Epithelial cell of proximal tubule (primary cell): ENCODE results near the gene GLYATL1. TPM values are rescaled to one million over a fixed set of nuclear protein-coding genes. Genes with fewer than 3 reads are reported as not detected.

ENCODE experiments used
- DNase-seq: peaks from one replicate; pipeline ENCODE4 v3.0.0-alpha.2; 2011; ENCODE audit warnings: low read depth
- H3K4me3 ChIP-seq: 2 replicates; pipeline ENCODE4 v1.5.1; 2011; ENCODE audit warnings: low read depth, mild to moderate bottlenecking, low read length
- CTCF ChIP-seq: conservative IDR thresholded peaks from 2 replicates; pipeline ENCODE4 v1.5.1; 2012; ENCODE audit warnings: low read depth, mild to moderate bottlenecking, low read length
- total RNA-seq: library from RNA; depleted of rRNA; stranded (reverse); fragments of >200 nt; gene quantifications from 2 replicates; pipeline ENCODE4 v1.2.3, GENCODE V29; 2015

Gene GLYATL1
- 1.7 and 5.0 TPM in 2 replicates for total RNA-seq

- H3K4me3 ChIP-seq, result no peak within 1 kb of the TSS
- DNase-seq, result no peak
- no peak for TF ChIP-seq CTCF
These were observed at the start of gene GLYATL1 for GRCh38 chr11:58939277-58939676. Gene GLYATL1 (plus strand): TSS chr11:58939488. CDS start chr11:58947088, 7,600 bp downstream.

- no peak for DNase-seq
- TF ChIP-seq CTCF, result no peak
- no peak overlapping the region for H3K4me3 ChIP-seq
These were observed 45.4 kb upstream of the GLYATL1 start for GRCh38 chr11:58893899-58894298.

GRCh38 chr11:58898106-58898505, 41.2 kb upstream of the GLYATL1 start:
- no peak for DNase-seq
- no peak for TF ChIP-seq CTCF

GRCh38 chr11:58900479-58901420, 38.5 kb upstream of the GLYATL1 start:
- DNase-seq, result peak; percentile 58
- TF ChIP-seq CTCF, result peak; percentile 90
- H3K4me3 ChIP-seq, result peak overlapping the region; percentile 49

More at GRCh38 chr11:58898106-58898505, 41.2 kb upstream of the GLYATL1 start:
- H3K4me3 ChIP-seq, result no peak overlapping the region

GRCh38 chr11:58902881-58903280, 36.4 kb upstream of the GLYATL1 start:
- no peak for DNase-seq
- TF ChIP-seq CTCF, result no peak
- H3K4me3 ChIP-seq, result no peak overlapping the region

- no peak for DNase-seq
- H3K4me3 ChIP-seq, result peak overlapping the region; percentile 69
- TF ChIP-seq CTCF, result peak; percentile 23
These were observed 34.1 kb upstream of the GLYATL1 start for GRCh38 chr11:58905011-58905720.
